HEK293 (cell line): ENCODE measurements around the gene GALNT10.

Source experiments
- GLIS2 ChIP-seq: fragments of 450-650 bp; formaldehyde crosslinking; IDR thresholded peaks from 2 replicates; pipeline ENCODE4 v1.5.1; 2016; ENCODE audit warnings: missing biosample characterization, missing genetic modification characterization
- SP2 ChIP-seq: fragments of 450-650 bp; formaldehyde crosslinking; IDR thresholded peaks from 2 replicates; pipeline ENCODE4 v1.5.1; 2016; ENCODE audit warnings: missing biosample characterization, missing genetic modification characterization
- YY1 ChIP-seq: fragments of 450-650 bp; formaldehyde crosslinking; IDR thresholded peaks from 2 replicates; pipeline ENCODE4 v1.5.1; 2018; ENCODE audit warnings: missing biosample characterization, missing genetic modification characterization
- ZBTB20 ChIP-seq: fragments of 450-650 bp; formaldehyde crosslinking; IDR thresholded peaks from 2 replicates; pipeline ENCODE4 v1.5.1; 2016; ENCODE audit warnings: missing biosample characterization, missing genetic modification characterization
- ZEB2 ChIP-seq: fragments of 450-650 bp; formaldehyde crosslinking; IDR thresholded peaks from 2 replicates; pipeline ENCODE4 v1.5.1; 2016; ENCODE audit warnings: missing biosample characterization, missing genetic modification characterization
- ZNF146 ChIP-seq: fragments of 450-650 bp; formaldehyde crosslinking; IDR thresholded peaks from 2 replicates; pipeline ENCODE4 v1.5.1; 2016; ENCODE audit warnings: missing biosample characterization, missing genetic modification characterization
- ZNF174 ChIP-seq: fragments of 450-650 bp; formaldehyde crosslinking; IDR thresholded peaks from 2 replicates; pipeline ENCODE4 v1.5.0; 2017; ENCODE audit warnings: missing biosample characterization, mild to moderate bottlenecking, missing genetic modification characterization
- ZNF239 ChIP-seq: fragments of 450-650 bp; formaldehyde crosslinking; IDR thresholded peaks from 2 replicates; pipeline ENCODE4 v1.5.1; 2016; ENCODE audit warnings: missing biosample characterization, missing genetic modification characterization
- ZNF274 ChIP-seq, 2 experiments: fragments of 200-500 bp in 1 of 2; fragments of 450-650 bp in 1 of 2; sonication (Bioruptor generic) in 1 of 2; formaldehyde crosslinking in 1 of 2; IDR thresholded peaks; 2 replicates each; pipeline versions ENCODE4 v1.5.1 to v1.6.1; 2014 to 2016; ENCODE audit warnings: borderline replicate concordance in 1 of 2, inconsistent platforms in 1 of 2, low read length in 1 of 2, missing biosample characterization in 1 of 2, missing genetic modification characterization in 1 of 2
- TF ChIP-seq, protein P1 (sequence below): fragments of 450-650 bp; formaldehyde crosslinking; IDR thresholded peaks from 2 replicates; pipeline ENCODE4 v1.5.1; 2016; ENCODE audit warnings: missing biosample characterization, missing genetic modification characterization

DNA sequence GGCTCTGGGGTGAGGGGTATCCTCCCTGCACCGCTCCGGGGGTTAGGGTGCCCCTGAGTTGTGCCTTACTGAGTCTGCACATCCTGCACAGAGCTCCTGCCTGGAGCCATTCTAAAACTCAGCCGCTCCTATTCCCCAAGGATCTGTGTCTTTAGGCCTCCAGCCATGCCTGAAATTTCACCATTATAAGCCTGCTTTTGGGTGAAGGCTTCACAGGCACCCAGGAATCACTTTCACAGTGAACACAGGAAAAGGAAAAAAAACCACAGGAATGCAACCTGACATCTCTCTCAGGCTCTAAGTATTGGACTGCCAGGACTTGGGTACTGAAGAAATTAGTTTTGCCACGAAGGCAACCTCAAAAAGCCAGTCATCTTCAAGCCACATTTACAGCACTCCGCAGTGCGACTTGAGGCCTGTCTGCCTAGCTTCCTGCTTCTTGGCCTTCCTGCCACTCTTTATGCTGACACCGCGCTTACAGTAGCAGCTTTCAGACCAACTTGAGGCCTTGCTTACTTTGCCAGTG is 30.9 kb downstream of the GALNT10 start:
- no peak for TF ChIP-seq ZBTB20 (tag by site-specific recombination)
- no peak for TF ChIP-seq ZNF146 (tag by site-specific recombination)
- no peak for TF ChIP-seq ZNF274 (IDR thresholded peaks at IDR 0.05; ENCODE audit: low read length)
- no peak for TF ChIP-seq ZNF274 (tag by site-specific recombination; IDR thresholded peaks at IDR 0.05; ENCODE audit: borderline replicate concordance)
- TF ChIP-seq ZEB2 (tag by site-specific recombination) = no peak
- TF ChIP-seq, protein P1, sequence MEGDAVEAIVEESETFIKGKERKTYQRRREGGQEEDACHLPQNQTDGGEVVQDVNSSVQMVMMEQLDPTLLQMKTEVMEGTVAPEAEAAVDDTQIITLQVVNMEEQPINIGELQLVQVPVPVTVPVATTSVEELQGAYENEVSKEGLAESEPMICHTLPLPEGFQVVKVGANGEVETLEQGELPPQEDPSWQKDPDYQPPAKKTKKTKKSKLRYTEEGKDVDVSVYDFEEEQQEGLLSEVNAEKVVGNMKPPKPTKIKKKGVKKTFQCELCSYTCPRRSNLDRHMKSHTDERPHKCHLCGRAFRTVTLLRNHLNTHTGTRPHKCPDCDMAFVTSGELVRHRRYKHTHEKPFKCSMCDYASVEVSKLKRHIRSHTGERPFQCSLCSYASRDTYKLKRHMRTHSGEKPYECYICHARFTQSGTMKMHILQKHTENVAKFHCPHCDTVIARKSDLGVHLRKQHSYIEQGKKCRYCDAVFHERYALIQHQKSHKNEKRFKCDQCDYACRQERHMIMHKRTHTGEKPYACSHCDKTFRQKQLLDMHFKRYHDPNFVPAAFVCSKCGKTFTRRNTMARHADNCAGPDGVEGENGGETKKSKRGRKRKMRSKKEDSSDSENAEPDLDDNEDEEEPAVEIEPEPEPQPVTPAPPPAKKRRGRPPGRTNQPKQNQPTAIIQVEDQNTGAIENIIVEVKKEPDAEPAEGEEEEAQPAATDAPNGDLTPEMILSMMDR (tag by site-specific recombination) = no peak
- TF ChIP-seq YY1 (tag by site-specific recombination) = no peak
- no peak for TF ChIP-seq ZNF239 (tag by site-specific recombination)
- no peak for TF ChIP-seq ZNF174
- TF ChIP-seq SP2 (tag by site-specific recombination) = no peak
- TF ChIP-seq GLIS2 = no peak
